HCT116 (cell line): ENCODE data around the gene TEX12. TPM values are rescaled to one million over a fixed set of nuclear protein-coding genes. Genes with fewer than 3 reads are reported as not detected.

Experiments used
- ATAC-seq: fragments of 200-7000 bp; cut with Tn5 transposase; 2 replicates; pipeline ENCODE4 v1.9.1; 2020; ENCODE audit warnings: mild to moderate bottlenecking, moderate library complexity
- BruUV-seq: library from RNA; stranded (reverse); fragments of 400-500 nt; replicated peaks from 2 replicates; lab custom pipeline; 2021; lab: Mats Ljungman, UMichigan
- CTCF ChIA-PET: fragments of 300-600 bp; sonication (Branson Sonifier 250); formaldehyde crosslinking; loops from one replicate; lab custom pipeline; 2021; ENCODE audit warnings: antibody characterized with exemption; lab: Charles Lee
- POLR2A ChIA-PET: fragments of 300-600, 350-600 bp; sonication (Branson Sonifier 250); formaldehyde crosslinking; loops from one replicate; lab custom pipeline; 2021; ENCODE audit warnings: antibody characterized with exemption; lab: Charles Lee
- RAD21 ChIA-PET, 2 experiments: fragments of 300-600 bp; sonication (Branson Sonifier 250); formaldehyde crosslinking; loops; one replicate each; lab custom pipeline; 2023; ENCODE audit warnings: low total read pairs in 2 of 2; ENCODE audit not compliant: uncharacterized antibody in 2 of 2, unreplicated experiment in 2 of 2, low non-redundant PET in 1 of 2; lab: Charles Lee
- DNase-seq: peaks from one replicate; pipeline ENCODE4 v3.0.0-alpha.2; 2010; ENCODE audit warnings: low read depth, low spot score
- H2AFZ ChIP-seq: fragments of 200-600 bp; shearing (Covaris generic), sonication (generic); 2 replicates; pipeline ENCODE4 v1.6.1; 2017; ENCODE audit warnings: low read depth, mixed run types, mixed read lengths, antibody characterized with exemption, low read length; ENCODE audit not compliant: poor library complexity, severe bottlenecking
- H3K27ac ChIP-seq: 2 replicates; pipeline ENCODE4 v1.5.1; 2012; ENCODE audit warnings: low read depth, low read length
- H3K27me3 ChIP-seq: fragments of 200-600 bp; sonication (generic); 2 replicates; pipeline ENCODE4 v1.6.1; 2016; ENCODE audit warnings: mixed run types, low read length, mixed read lengths; ENCODE audit not compliant: insufficient read depth
- H3K36me3 ChIP-seq, 2 experiments: fragments of 200-500 bp in 1 of 2; fragments of 200-600 bp in 1 of 2; sonication (Bioruptor generic) in 1 of 2; sonication (generic) in 1 of 2; 2 replicates each; pipeline versions ENCODE4 v1.5.1 to v1.6.1; 2014 to 2016; ENCODE audit warnings: low read length in 2 of 2, inconsistent platforms in 1 of 2, mixed read lengths in 1 of 2, mixed run types in 1 of 2; ENCODE audit not compliant: insufficient read depth in 2 of 2, control insufficient read depth in 1 of 2
- H3K4me1 ChIP-seq, 2 experiments: fragments of 200-600 bp in 1 of 2; sonication (generic) in 1 of 2; 2 replicates each; pipeline versions ENCODE4 v1.5.1 to v1.6.1; 2012 to 2017; ENCODE audit warnings: low read length in 2 of 2, inconsistent platforms in 1 of 2, mild to moderate bottlenecking in 1 of 2, mixed read lengths in 1 of 2, mixed run types in 1 of 2, moderate library complexity in 1 of 2; ENCODE audit not compliant: insufficient read depth in 2 of 2, control insufficient read depth in 1 of 2
- H3K4me2 ChIP-seq: fragments of 200-600 bp; sonication (generic); 2 replicates; pipeline ENCODE4 v1.6.1; 2017; ENCODE audit warnings: mixed run types, low read length, mixed read lengths
- H3K4me3 ChIP-seq, 2 experiments: fragments of 200-600 bp in 1 of 2; sonication (generic) in 1 of 2; replicated peaks in 1 of 2; 2 replicates each; pipeline ENCODE4 v1.5.1; 2011 to 2016; ENCODE audit warnings: low read length in 2 of 2, control low read depth in 1 of 2, low read depth in 1 of 2, mild to moderate bottlenecking in 1 of 2, mixed read lengths in 1 of 2, mixed run types in 1 of 2
- H3K79me2 ChIP-seq: fragments of 200-600 bp; sonication (generic); 2 replicates; pipeline ENCODE4 v1.6.1; 2017; ENCODE audit warnings: mild to moderate bottlenecking, mixed run types, low read length, moderate library complexity, mixed read lengths; ENCODE audit not compliant: insufficient read depth
- H3K9ac ChIP-seq: fragments of 200-600 bp; sonication (generic); 2 replicates; pipeline ENCODE4 v1.6.1; 2016; ENCODE audit warnings: low read length, mixed read lengths
- H3K9me2 ChIP-seq: fragments of 200-600 bp; sonication (generic), shearing (Covaris generic); 2 replicates; pipeline ENCODE4 v1.6.1; 2017; ENCODE audit warnings: mixed run types, mild to moderate bottlenecking, moderate library complexity; ENCODE audit not compliant: insufficient read depth
- H3K9me3 ChIP-seq, 2 experiments: fragments of 200-500 bp in 1 of 2; fragments of 200-600 bp in 1 of 2; sonication (Bioruptor generic) in 1 of 2; sonication (generic) in 1 of 2; 2 replicates each; pipeline ENCODE4 v1.6.1; 2014 to 2017; ENCODE audit warnings: low read length in 2 of 2, mixed read lengths in 2 of 2, inconsistent platforms in 1 of 2, low read depth in 1 of 2, mild to moderate bottlenecking in 1 of 2, mixed run types in 1 of 2, moderate library complexity in 1 of 2; ENCODE audit not compliant: control insufficient read depth in 1 of 2, insufficient read depth in 1 of 2
- H4K20me1 ChIP-seq: fragments of 200-600 bp; sonication (generic), shearing (Covaris generic); 2 replicates; pipeline ENCODE4 v1.6.1; 2017; ENCODE audit warnings: mixed run types, mild to moderate bottlenecking, moderate library complexity; ENCODE audit not compliant: insufficient read depth
- ATF3 ChIP-seq: IDR thresholded peaks from 2 replicates; pipeline ENCODE4 v1.6.1; 2012
- CBX3 ChIP-seq: IDR thresholded peaks from 2 replicates; pipeline ENCODE4 v1.6.1; 2012; ENCODE audit warnings: low read depth
- CTCF ChIP-seq, 3 experiments: fragments of 200-600 bp in 1 of 3; sonication (generic) in 1 of 3; IDR thresholded peaks in 2 of 3; conservative IDR thresholded peaks in 1 of 3; 2 replicates each; pipeline ENCODE4 v1.5.1; 2012 to 2017; ENCODE audit warnings: low read depth in 2 of 3, low read length in 2 of 3, antibody characterized with exemption in 1 of 3, borderline replicate concordance in 1 of 3, control low read depth in 1 of 3, mild to moderate bottlenecking in 1 of 3, mixed read lengths in 1 of 3, mixed run types in 1 of 3, moderate library complexity in 1 of 3; ENCODE audit not compliant: insufficient read depth in 1 of 3
- FOSL1 ChIP-seq: IDR thresholded peaks from 2 replicates; pipeline ENCODE4 v1.6.1; 2012; ENCODE audit warnings: low read depth
- JUND ChIP-seq: IDR thresholded peaks from 2 replicates; pipeline ENCODE4 v1.6.1; 2012
- MAX ChIP-seq: IDR thresholded peaks from 2 replicates; pipeline ENCODE4 v1.6.1; 2012
- POLR2AphosphoS5 ChIP-seq: IDR thresholded peaks from 2 replicates; pipeline ENCODE4 v1.6.1; 2011; ENCODE audit warnings: mild to moderate bottlenecking, low read depth, low read length, moderate library complexity
- SIN3A ChIP-seq: IDR thresholded peaks from 2 replicates; pipeline ENCODE4 v1.6.1; 2012; ENCODE audit warnings: low read depth
- SRF ChIP-seq: IDR thresholded peaks from 2 replicates; pipeline ENCODE4 v1.6.1; 2012; ENCODE audit warnings: low read depth
- YY1 ChIP-seq: IDR thresholded peaks from 2 replicates; pipeline ENCODE4 v1.6.1; 2011; ENCODE audit warnings: low read length, low read depth, moderate library complexity, mild to moderate bottlenecking; ENCODE audit not compliant: insufficient replicate concordance; ENCODE audit errors: extremely low read depth
- ZBTB33 ChIP-seq: IDR thresholded peaks from 2 replicates; pipeline ENCODE4 v1.6.1; 2011; ENCODE audit warnings: mild to moderate bottlenecking, low read length, moderate library complexity; ENCODE audit not compliant: insufficient replicate concordance; ENCODE audit errors: extremely low read depth
- ZFX ChIP-seq: fragments of 450-650 bp; IDR thresholded peaks from 2 replicates; pipeline ENCODE4 v1.6.1; 2017
- ZNF274 ChIP-seq: fragments of 200-500 bp; sonication (Bioruptor generic); IDR thresholded peaks from 2 replicates; pipeline ENCODE4 v1.6.1; 2014; ENCODE audit warnings: mild to moderate bottlenecking, low read depth, low read length, inconsistent platforms
- intact Hi-C: fragments of 100-400 bp; cut with micrococcal nuclease; formaldehyde crosslinking; loops from 2 replicates; pipeline ENCODE4 v1.10.0; 2022
- total RNA-seq: library from RNA; stranded (reverse); gene quantifications from one replicate; pipeline ENCODE4 v1.2.1, GENCODE V29; 2021; ENCODE audit not compliant: unreplicated experiment

TEX12 gene
- total RNA-seq, 1 experiment from 2014 or later, result not detected

- no peak for TF ChIP-seq SIN3A
- TF ChIP-seq MAX, result no peak
- no peak for TF ChIP-seq SRF
- TF ChIP-seq, all 23 proteins: peak for 0
Observed at GRCh38 chr11:112182867-112183266, 15.7 kb downstream of the TEX12 start (continued).

- no peaks in the 10 kb centered on the region for H3K9me2 ChIP-seq
- H3K4me2 ChIP-seq, result no peak overlapping the region
- no peaks in the 10 kb centered on the region for H3K36me3 ChIP-seq
- no peak overlapping the region for H3K27ac ChIP-seq
- no peak overlapping the region for H3K4me3 ChIP-seq
- CTCF ChIA-PET, result no interaction called here
- TF ChIP-seq SRF (no peak), YY1 (no peak), ZFX (no peak), SIN3A (no peak), JUND (no peak), ZBTB33 (no peak), MAX (no peak), ZNF274 (no peak), CBX3 (no peak), ATF3 (no peak), CTCF (IDR thresholded peaks at IDR 0.05 in 2 of 3, conservative IDR thresholded peaks at IDR 0.05 in 1 of 3; ENCODE audit: borderline replicate concordance in 1 of 3, insufficient read depth in 1 of 3, low read depth in 2 of 3, low read length in 2 of 3) (no peak), FOSL1 (no peak), POLR2AphosphoS5 (no peak)
- TF ChIP-seq, all 23 proteins: peak for 0
- Histone ChIP-seq H3K4me1 (no peaks in the 10 kb centered on the region; a peak in 1 of 4 replicates), H4K20me1 (no peaks in the 10 kb centered on the region), H3K79me2 (no peaks in the 10 kb centered on the region), H2AFZ (no peak overlapping the region), H3K27me3 (no peaks in the 10 kb centered on the region), H3K9me3 (no peaks in the 10 kb centered on the region), H3K9ac (no peak overlapping the region)
- POLR2A ChIA-PET, result no interaction called here
- intact Hi-C loops, result no loop called here
- BruUV-seq, result no TSS peak
- ATAC-seq, result no peak
- DNase-seq, result no peak
- RAD21 ChIA-PET, result no interaction called here
Observed at GRCh38 chr11:112185883-112186282, 18.7 kb downstream of the TEX12 start.
